Fibroblast of lung (primary cell): ENCODE results near the gene CLK1. TPM values are rescaled to one million over a fixed set of nuclear protein-coding genes. Genes with fewer than 3 reads are reported as not detected.

Source experiments
- DNase-seq, 2 donors: peaks; one replicate each; pipeline versions ENCODE4 v3.0.0 to v3.0.0-alpha.2; 2010; ENCODE audit warnings: low read depth in 2 of 2
- H2AFZ ChIP-seq: 2 replicates; pipeline ENCODE4 v1.5.1; 2012; ENCODE audit warnings: low read length, control low read depth, inconsistent platforms
- H3K27ac ChIP-seq: 2 replicates; pipeline ENCODE4 v1.5.1; 2011; ENCODE audit warnings: low read length, control low read depth; ENCODE audit not compliant: insufficient read depth
- H3K27me3 ChIP-seq: 2 replicates; pipeline ENCODE4 v1.5.1; 2011; ENCODE audit warnings: mild to moderate bottlenecking, low read length; ENCODE audit not compliant: control insufficient read depth, insufficient read depth
- H3K36me3 ChIP-seq: 2 replicates; pipeline ENCODE4 v1.5.1; 2011; ENCODE audit warnings: low read length; ENCODE audit not compliant: control insufficient read depth, insufficient read depth
- H3K4me1 ChIP-seq: 2 replicates; pipeline ENCODE4 v1.5.1; 2011; ENCODE audit warnings: low read length; ENCODE audit not compliant: control insufficient read depth, insufficient read depth; ENCODE audit errors: extremely low read depth
- H3K4me2 ChIP-seq: 2 replicates; pipeline ENCODE4 v1.5.1; 2011; ENCODE audit warnings: low read length, control low read depth; ENCODE audit not compliant: insufficient read depth; ENCODE audit errors: extremely low read depth
- H3K4me3 ChIP-seq, 4 experiments: fragments of 200-600 bp in 1 of 4; sonication (generic) in 1 of 4; replicated peaks in 1 of 4; 2 replicates each; pipeline ENCODE4 v1.5.1; 2011 to 2016; ENCODE audit warnings: low read length in 4 of 4, low read depth in 3 of 4, mild to moderate bottlenecking in 3 of 4, control low read depth in 2 of 4, inconsistent platforms in 1 of 4, mixed read lengths in 1 of 4; ENCODE audit not compliant: insufficient read depth in 1 of 4; ENCODE audit errors: control extremely low read depth in 1 of 4
- H3K79me2 ChIP-seq: 2 replicates; pipeline ENCODE4 v1.5.1; 2012; ENCODE audit warnings: mild to moderate bottlenecking, low read length, inconsistent platforms; ENCODE audit not compliant: control insufficient read depth, insufficient read depth
- H3K9ac ChIP-seq: 2 replicates; pipeline ENCODE4 v1.5.1; 2011; ENCODE audit warnings: mild to moderate bottlenecking, low read length, control low read depth; ENCODE audit not compliant: insufficient read depth
- H3K9me3 ChIP-seq: 2 replicates; pipeline ENCODE4 v1.5.1; 2012; ENCODE audit warnings: low read depth, low read length; ENCODE audit not compliant: control insufficient read depth, insufficient read depth
- H4K20me1 ChIP-seq: 2 replicates; pipeline ENCODE4 v1.5.1; 2011; ENCODE audit warnings: low read length; ENCODE audit not compliant: control insufficient read depth, insufficient read depth; ENCODE audit errors: extremely low read depth
- CTCF ChIP-seq, 2 donors: IDR thresholded peaks in 1 of 2; conservative IDR thresholded peaks in 1 of 2; 1 replicate in 1 of 2; 2 replicates in 1 of 2; pipeline ENCODE4 v1.5.1; 2011 to 2012; ENCODE audit warnings: low read length in 2 of 2, control low read depth in 1 of 2, inconsistent platforms in 1 of 2, low read depth in 1 of 2, mild to moderate bottlenecking in 1 of 2
- EZH2 ChIP-seq: IDR thresholded peaks from 2 replicates; pipeline ENCODE4 v1.5.1; 2012; ENCODE audit warnings: low read length, control low read depth, mild to moderate bottlenecking; ENCODE audit errors: missing control alignments
- polyA plus RNA-seq, 2 donors: library from polyadenylated mRNA; depleted of rRNA in 1 of 2; stranded (reverse) in 1 of 2; unstranded in 1 of 2; fragments of >200 nt; gene quantifications; 2 replicates each; pipeline ENCODE4 v1.2.1, GENCODE V29; 2011 to 2012; ENCODE audit warnings: missing spikeins in 1 of 2
- total RNA-seq: library from RNA; depleted of rRNA; stranded (reverse); fragments of >200 nt; gene quantifications from 2 replicates; pipeline ENCODE4 v1.2.1, GENCODE V29; 2014

Gene CLK1
- total and polyA plus RNA-seq, 2 donors (not counting 1 experiment from before 2014, with no cell fraction given), result 68.5 to 104 TPM

GRCh38 chr2:200847939-200848338 lies 16.5 kb downstream of the CLK1 start:
- Histone ChIP-seq H3K4me3 (no peak overlapping the region), H3K9me3 (no peaks in the 10 kb centered on the region), H3K36me3 (peaks cover 10% of the 10 kb centered on the region)

GRCh38 chr2:200847269-200847668 lies 17.2 kb downstream of the CLK1 start:
- Histone ChIP-seq H3K4me2 (no peak overlapping the region), H3K27me3 (no peaks in the 10 kb centered on the region), H3K9ac (no peak overlapping the region), H4K20me1 (no peaks in the 10 kb centered on the region), H3K79me2 (no peaks in the 10 kb centered on the region), H3K4me3 (no peak overlapping the region), H3K4me1 (no peaks in the 10 kb centered on the region), H2AFZ (no peak overlapping the region), H3K27ac (no peak overlapping the region), H3K36me3 (peaks cover 6% of the 10 kb centered on the region), H3K9me3 (no peaks in the 10 kb centered on the region)
- DNase-seq, result no peak
- TF ChIP-seq CTCF (conservative IDR thresholded peaks at IDR 0.05 in 1 of 2, IDR thresholded peaks at IDR 0.05 in 1 of 2; ENCODE audit: low read depth in 1 of 2, low read length in 2 of 2), result no peak
- no peak for TF ChIP-seq EZH2

More at GRCh38 chr2:200847939-200848338, 16.5 kb downstream of the CLK1 start:
- no peak overlapping the region for H3K27ac ChIP-seq
- no peaks in the 10 kb centered on the region for H3K27me3 ChIP-seq
- no peak overlapping the region for H3K4me2 ChIP-seq
- H4K20me1 ChIP-seq, result no peaks in the 10 kb centered on the region
- no peak overlapping the region for H2AFZ ChIP-seq
- no peak overlapping the region for H3K9ac ChIP-seq
- no peaks in the 10 kb centered on the region for H3K79me2 ChIP-seq
- no peaks in the 10 kb centered on the region for H3K4me1 ChIP-seq
- no peak for DNase-seq
- no peak for TF ChIP-seq CTCF (conservative IDR thresholded peaks at IDR 0.05 in 1 of 2, IDR thresholded peaks at IDR 0.05 in 1 of 2; ENCODE audit: low read depth in 1 of 2, low read length in 2 of 2)
- TF ChIP-seq EZH2, result no peak

GRCh38 chr2:200845669-200846325 lies 18.7 kb downstream of the CLK1 start:
- H3K4me1 ChIP-seq, result no peaks in the 10 kb centered on the region
- no peaks in the 10 kb centered on the region for H3K9me3 ChIP-seq
- no peaks in the 10 kb centered on the region for H3K36me3 ChIP-seq

More at GRCh38 chr2:200845669-200846325, 18.7 kb downstream of the CLK1 start:
- no peaks in the 10 kb centered on the region for H4K20me1 ChIP-seq
- H3K79me2 ChIP-seq, result no peaks in the 10 kb centered on the region
- TF ChIP-seq EZH2 (no peak), CTCF (conservative IDR thresholded peaks at IDR 0.05 in 1 of 2, IDR thresholded peaks at IDR 0.05 in 1 of 2; ENCODE audit: low read depth in 1 of 2, low read length in 2 of 2) (no peak)
- H2AFZ ChIP-seq, result no peak overlapping the region
- H3K27ac ChIP-seq, result no peak overlapping the region
- H3K9ac ChIP-seq, result no peak overlapping the region
- DNase-seq, result no peak
- H3K4me2 ChIP-seq, result no peak overlapping the region
- no peak overlapping the region for H3K4me3 ChIP-seq
- no peaks in the 10 kb centered on the region for H3K27me3 ChIP-seq
